ENCODE results near the gene STXBP6.

The STXBP6 gene

GRCh38 chr14:24915403-24915921, 134.5 kb downstream of the STXBP6 start:
- TF ChIP-seq CTCF (IDR thresholded peaks at IDR 0.05; ENCODE audit: borderline replicate concordance, insufficient read depth, low read depth, low read length) = no peak
- no peak overlapping the region for H3K4me3 ChIP-seq (ENCODE audit: low read depth, low read length)

- no peak for TF ChIP-seq CTCF (IDR thresholded peaks at IDR 0.05; ENCODE audit: borderline replicate concordance, insufficient read depth, low read depth, low read length)
- no peak overlapping the region for H3K4me3 ChIP-seq (ENCODE audit: low read depth, low read length)
Observed at GRCh38 chr14:24913746-24914145, 136.2 kb downstream of the STXBP6 start.

GRCh38 chr14:24913021-24913420, 136.9 kb downstream of the STXBP6 start:
- TF ChIP-seq CTCF (IDR thresholded peaks at IDR 0.05; ENCODE audit: borderline replicate concordance, insufficient read depth, low read depth, low read length) = no peak
- H3K4me3 ChIP-seq (ENCODE audit: low read depth, low read length) = no peak overlapping the region

- TF ChIP-seq CTCF (IDR thresholded peaks at IDR 0.05; ENCODE audit: borderline replicate concordance, insufficient read depth, low read depth, low read length) = no peak
- no peak overlapping the region for H3K4me3 ChIP-seq (ENCODE audit: low read depth, low read length)
Observed at GRCh38 chr14:24911324-24912109, 138.4 kb downstream of the STXBP6 start.

GRCh38 chr14:24910408-24910986, 139.4 kb downstream of the STXBP6 start:
- TF ChIP-seq CTCF (IDR thresholded peaks at IDR 0.05; ENCODE audit: borderline replicate concordance, insufficient read depth, low read depth, low read length) = no peak
- H3K4me3 ChIP-seq (ENCODE audit: low read depth, low read length) = no peak overlapping the region

GRCh38 chr14:24909523-24910302, 140.2 kb downstream of the STXBP6 start:
- TF ChIP-seq CTCF (IDR thresholded peaks at IDR 0.05; ENCODE audit: borderline replicate concordance, insufficient read depth, low read depth, low read length) = no peak
- no peak overlapping the region for H3K4me3 ChIP-seq (ENCODE audit: low read depth, low read length)

Data from GM12875 (cell line).